Smooth muscle cell (in vitro differentiated cells): ENCODE results near the gene KLHL3. TPM values are rescaled to one million over a fixed set of nuclear protein-coding genes. Genes with fewer than 3 reads are reported as not detected.
A peak's percentile ranks its signal among the peaks of the same experiment; 100 is the strongest.

Source experiments
- DNase-seq: peaks from one replicate; lab custom pipeline; 2025; ENCODE audit not compliant: unreplicated experiment; lab: John Stamatoyannopoulos, UW
- H2AFZ ChIP-seq: fragments of 200-600 bp; sonication (generic); 2 replicates; pipeline ENCODE4 v1.6.0; 2016; ENCODE audit warnings: antibody characterized with exemption, low read depth, mild to moderate bottlenecking
- H3F3A ChIP-seq: fragments of 200-600 bp; sonication (generic); 2 replicates; pipeline ENCODE4 v1.6.0; 2017; ENCODE audit warnings: antibody characterized with exemption, low read depth
- H3K27ac ChIP-seq: fragments of 200-600 bp; sonication (generic); 2 replicates; pipeline ENCODE4 v1.5.1; 2016; ENCODE audit warnings: low read depth, mild to moderate bottlenecking
- H3K27me3 ChIP-seq: fragments of 200-600 bp; sonication (generic); 2 replicates; pipeline ENCODE4 v1.6.1; 2016; ENCODE audit warnings: low read depth, mild to moderate bottlenecking
- H3K36me3 ChIP-seq: fragments of 200-600 bp; sonication (generic); 2 replicates; pipeline ENCODE4 v1.5.1; 2016; ENCODE audit warnings: low read depth
- H3K4me1 ChIP-seq: fragments of 200-600 bp; sonication (generic); 2 replicates; pipeline ENCODE4 v1.5.1; 2016; ENCODE audit warnings: low read depth
- H3K4me2 ChIP-seq: fragments of 200-600 bp; sonication (generic); 2 replicates; pipeline ENCODE4 v1.6.0; 2016; ENCODE audit warnings: mild to moderate bottlenecking
- H3K4me3 ChIP-seq: fragments of 200-600 bp; sonication (generic); 2 replicates; pipeline ENCODE4 v1.5.1; 2016; ENCODE audit warnings: mild to moderate bottlenecking
- H3K79me2 ChIP-seq: fragments of 200-600 bp; sonication (generic); 2 replicates; pipeline ENCODE4 v1.6.0; 2016; ENCODE audit warnings: low read depth, mild to moderate bottlenecking
- H3K9ac ChIP-seq: fragments of 200-600 bp; sonication (generic); 2 replicates; pipeline ENCODE4 v1.6.0; 2016; ENCODE audit warnings: low read depth
- H3K9me3 ChIP-seq: fragments of 200-600 bp; sonication (generic); replicated peaks from 2 replicates; pipeline ENCODE4 v1.5.1; 2016; ENCODE audit warnings: low read depth
- H4K20me1 ChIP-seq: fragments of 200-600 bp; sonication (generic); 2 replicates; pipeline ENCODE4 v1.6.0; 2016; ENCODE audit warnings: low read depth
- WGBS: methylation state at CpG from one replicate; pipeline ENCODE4 v1.1.7; 2016; ENCODE audit warnings: low lambda C conversion rate; 5-methylcytosine and 5-hydroxymethylcytosine counted together
- polyA plus RNA-seq: library from polyadenylated mRNA; unstranded; fragments of >200 nt; fragmentation: Nextera tagmentation; extraction: Ambion mirVana; gene quantifications from 2 replicates; pipeline ENCODE4 v1.2.1, GENCODE V29; 2016
- total RNA-seq: library from RNA; depleted of rRNA; stranded (reverse); fragments of >200 nt; gene quantifications from 2 replicates; pipeline ENCODE4 v1.2.3, GENCODE V29; 2014
- TF ChIP-seq, protein P1 (sequence below): fragments of 200-600 bp; sonication (generic); IDR thresholded peaks from 2 replicates; pipeline ENCODE4 v1.5.1; 2017; ENCODE audit warnings: borderline replicate concordance, mild to moderate bottlenecking, antibody characterized with exemption; ENCODE audit not compliant: insufficient read depth, poor library complexity, severe bottlenecking

KLHL3 gene
- total and polyA plus RNA-seq, 2 experiments from 2014 or later: 3.6 to 9.1 TPM

- no peak overlapping the region for H3K9ac ChIP-seq
- no peak overlapping the region for H3K27ac ChIP-seq
- no peak overlapping the region for H2AFZ ChIP-seq
- H3K79me2 ChIP-seq: no peaks in the 10 kb centered on the region
- DNase-seq: no peak
- H3K9me3 ChIP-seq: peaks cover 10% of the 10 kb centered on the region
- no peaks in the 10 kb centered on the region for H3K4me1 ChIP-seq
- TF ChIP-seq, protein P1, sequence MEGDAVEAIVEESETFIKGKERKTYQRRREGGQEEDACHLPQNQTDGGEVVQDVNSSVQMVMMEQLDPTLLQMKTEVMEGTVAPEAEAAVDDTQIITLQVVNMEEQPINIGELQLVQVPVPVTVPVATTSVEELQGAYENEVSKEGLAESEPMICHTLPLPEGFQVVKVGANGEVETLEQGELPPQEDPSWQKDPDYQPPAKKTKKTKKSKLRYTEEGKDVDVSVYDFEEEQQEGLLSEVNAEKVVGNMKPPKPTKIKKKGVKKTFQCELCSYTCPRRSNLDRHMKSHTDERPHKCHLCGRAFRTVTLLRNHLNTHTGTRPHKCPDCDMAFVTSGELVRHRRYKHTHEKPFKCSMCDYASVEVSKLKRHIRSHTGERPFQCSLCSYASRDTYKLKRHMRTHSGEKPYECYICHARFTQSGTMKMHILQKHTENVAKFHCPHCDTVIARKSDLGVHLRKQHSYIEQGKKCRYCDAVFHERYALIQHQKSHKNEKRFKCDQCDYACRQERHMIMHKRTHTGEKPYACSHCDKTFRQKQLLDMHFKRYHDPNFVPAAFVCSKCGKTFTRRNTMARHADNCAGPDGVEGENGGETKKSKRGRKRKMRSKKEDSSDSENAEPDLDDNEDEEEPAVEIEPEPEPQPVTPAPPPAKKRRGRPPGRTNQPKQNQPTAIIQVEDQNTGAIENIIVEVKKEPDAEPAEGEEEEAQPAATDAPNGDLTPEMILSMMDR: no peak
- H3F3A ChIP-seq: peaks cover 4% of the 10 kb centered on the region
- H4K20me1 ChIP-seq: no peaks in the 10 kb centered on the region
- no peaks in the 10 kb centered on the region for H3K36me3 ChIP-seq
- 91% methylated on average over 3 of the region's 3 CpGs for WGBS
- no peaks in the 10 kb centered on the region for H3K27me3 ChIP-seq
- H3K4me3 ChIP-seq: no peak overlapping the region
- no peak overlapping the region for H3K4me2 ChIP-seq
These were observed 26.9 kb downstream of the KLHL3 start for GRCh38 chr5:137708796-137709559.

GRCh38 chr5:137708062-137708461 is 27.8 kb downstream of the KLHL3 start:
- no peak overlapping the region for H3K9ac ChIP-seq
- H3K4me2 ChIP-seq: no peak overlapping the region
- no peaks in the 10 kb centered on the region for H3K27me3 ChIP-seq
- 93% methylated on average over 1 of the region's 1 CpG for WGBS
- no peak for DNase-seq
- H2AFZ ChIP-seq: no peak overlapping the region
- H3K4me1 ChIP-seq: no peaks in the 10 kb centered on the region
- no peaks in the 10 kb centered on the region for H3K36me3 ChIP-seq
- no peaks in the 10 kb centered on the region for H3K79me2 ChIP-seq
- H3F3A ChIP-seq: peaks cover 4% of the 10 kb centered on the region
- TF ChIP-seq, protein P1: no peak
- H4K20me1 ChIP-seq: no peaks in the 10 kb centered on the region
- no peak overlapping the region for H3K27ac ChIP-seq
- no peak overlapping the region for H3K4me3 ChIP-seq
- H3K9me3 ChIP-seq: peaks cover 5% of the 10 kb centered on the region

DNA sequence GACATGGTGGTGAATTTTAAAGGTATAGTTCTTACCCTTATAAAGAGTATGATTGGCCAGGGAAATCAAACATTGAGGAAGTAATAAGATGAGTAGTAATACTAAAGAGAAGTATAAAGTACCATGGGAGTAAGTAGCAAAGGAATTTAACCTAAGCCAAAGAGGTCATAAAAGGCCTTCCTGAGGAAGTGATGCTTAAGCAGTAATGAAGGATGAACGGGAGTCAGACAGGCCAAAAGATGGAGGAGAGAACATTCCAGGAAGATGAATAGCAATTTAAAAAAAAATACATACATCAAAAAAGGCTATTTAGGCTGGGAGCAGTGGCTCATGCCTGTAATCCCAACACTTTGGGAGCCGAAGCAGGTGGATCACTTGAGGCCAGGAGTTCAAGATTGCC is 29.0 kb downstream of the KLHL3 start:
- TF ChIP-seq, protein P1: no peak
- Histone ChIP-seq H3K9ac (no peak overlapping the region), H3K27ac (no peak overlapping the region), H3F3A (peaks cover 4% of the 10 kb centered on the region), H2AFZ (no peak overlapping the region), H4K20me1 (no peaks in the 10 kb centered on the region), H3K4me3 (no peak overlapping the region), H3K27me3 (no peaks in the 10 kb centered on the region), H3K36me3 (no peaks in the 10 kb centered on the region), H3K4me2 (no peak overlapping the region), H3K4me1 (no peaks in the 10 kb centered on the region), H3K79me2 (no peaks in the 10 kb centered on the region), H3K9me3 (no peaks in the 10 kb centered on the region)
- DNase-seq: no peak
- WGBS: 81% methylated on average over 2 of the region's 2 CpGs

DNA sequence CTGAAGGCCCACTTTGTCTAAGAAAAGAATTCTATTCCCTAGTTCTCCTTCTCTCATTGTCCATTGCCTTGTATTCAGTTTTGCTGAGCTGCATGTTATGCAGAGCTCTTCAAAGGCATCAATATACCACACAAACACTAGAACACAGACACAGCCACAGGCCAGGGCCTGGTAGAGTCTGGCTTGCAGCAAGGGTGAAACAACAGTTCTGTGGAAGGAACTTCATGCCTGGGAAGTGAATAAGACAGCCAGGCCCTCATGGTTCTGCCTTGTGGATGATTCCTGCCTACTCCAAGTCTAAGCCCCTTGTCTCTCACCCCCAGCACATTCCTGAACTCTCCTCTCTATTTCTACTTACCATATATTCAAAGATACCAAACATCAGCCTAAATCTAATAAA is 30.8 kb downstream of the KLHL3 start:
- Histone ChIP-seq H3K27me3 (no peaks in the 10 kb centered on the region), H3K9me3 (no peaks in the 10 kb centered on the region), H3K27ac (peak overlapping the region; percentile 46), H3K4me3 (no peak overlapping the region), H3K4me1 (no peaks in the 10 kb centered on the region), H3K36me3 (no peaks in the 10 kb centered on the region), H4K20me1 (no peaks in the 10 kb centered on the region), H3K79me2 (no peaks in the 10 kb centered on the region), H2AFZ (no peak overlapping the region), H3K9ac (no peak overlapping the region), H3K4me2 (peak overlapping the region; percentile 25), H3F3A (peaks cover 4% of the 10 kb centered on the region)
- no peak for DNase-seq
- TF ChIP-seq, protein P1: no peak
